HCT116 (cell line): ENCODE results near the gene RASGEF1B. TPM values are rescaled to one million over a fixed set of nuclear protein-coding genes. Genes with fewer than 3 reads are reported as not detected.

Source experiments
- ATAC-seq: fragments of 200-7000 bp; cut with Tn5 transposase; 2 replicates; pipeline ENCODE4 v1.9.1; 2020; ENCODE audit warnings: mild to moderate bottlenecking, moderate library complexity
- BruUV-seq: library from RNA; stranded (reverse); fragments of 400-500 nt; replicated peaks from 2 replicates; lab custom pipeline; 2021; lab: Mats Ljungman, UMichigan
- CTCF ChIA-PET: fragments of 300-600 bp; sonication (Branson Sonifier 250); formaldehyde crosslinking; loops from one replicate; lab custom pipeline; 2021; ENCODE audit warnings: antibody characterized with exemption; lab: Charles Lee
- POLR2A ChIA-PET: fragments of 300-600, 350-600 bp; sonication (Branson Sonifier 250); formaldehyde crosslinking; loops from one replicate; lab custom pipeline; 2021; ENCODE audit warnings: antibody characterized with exemption; lab: Charles Lee
- RAD21 ChIA-PET, 2 experiments: fragments of 300-600 bp; sonication (Branson Sonifier 250); formaldehyde crosslinking; loops; one replicate each; lab custom pipeline; 2023; ENCODE audit warnings: low total read pairs in 2 of 2; ENCODE audit not compliant: uncharacterized antibody in 2 of 2, unreplicated experiment in 2 of 2, low non-redundant PET in 1 of 2; lab: Charles Lee
- DNase-seq: peaks from one replicate; pipeline ENCODE4 v3.0.0-alpha.2; 2010; ENCODE audit warnings: low read depth, low spot score
- H2AFZ ChIP-seq: fragments of 200-600 bp; shearing (Covaris generic), sonication (generic); 2 replicates; pipeline ENCODE4 v1.6.1; 2017; ENCODE audit warnings: low read depth, mixed run types, mixed read lengths, antibody characterized with exemption, low read length; ENCODE audit not compliant: poor library complexity, severe bottlenecking
- H3K27ac ChIP-seq: 2 replicates; pipeline ENCODE4 v1.5.1; 2012; ENCODE audit warnings: low read depth, low read length
- H3K27me3 ChIP-seq: fragments of 200-600 bp; sonication (generic); 2 replicates; pipeline ENCODE4 v1.6.1; 2016; ENCODE audit warnings: mixed run types, low read length, mixed read lengths; ENCODE audit not compliant: insufficient read depth
- H3K36me3 ChIP-seq, 2 experiments: fragments of 200-500 bp in 1 of 2; fragments of 200-600 bp in 1 of 2; sonication (Bioruptor generic) in 1 of 2; sonication (generic) in 1 of 2; 2 replicates each; pipeline versions ENCODE4 v1.5.1 to v1.6.1; 2014 to 2016; ENCODE audit warnings: low read length in 2 of 2, inconsistent platforms in 1 of 2, mixed read lengths in 1 of 2, mixed run types in 1 of 2; ENCODE audit not compliant: insufficient read depth in 2 of 2, control insufficient read depth in 1 of 2
- H3K4me1 ChIP-seq, 2 experiments: fragments of 200-600 bp in 1 of 2; sonication (generic) in 1 of 2; 2 replicates each; pipeline versions ENCODE4 v1.5.1 to v1.6.1; 2012 to 2017; ENCODE audit warnings: low read length in 2 of 2, inconsistent platforms in 1 of 2, mild to moderate bottlenecking in 1 of 2, mixed read lengths in 1 of 2, mixed run types in 1 of 2, moderate library complexity in 1 of 2; ENCODE audit not compliant: insufficient read depth in 2 of 2, control insufficient read depth in 1 of 2
- H3K4me2 ChIP-seq: fragments of 200-600 bp; sonication (generic); 2 replicates; pipeline ENCODE4 v1.6.1; 2017; ENCODE audit warnings: mixed run types, low read length, mixed read lengths
- H3K4me3 ChIP-seq, 2 experiments: fragments of 200-600 bp in 1 of 2; sonication (generic) in 1 of 2; replicated peaks in 1 of 2; 2 replicates each; pipeline ENCODE4 v1.5.1; 2011 to 2016; ENCODE audit warnings: low read length in 2 of 2, control low read depth in 1 of 2, low read depth in 1 of 2, mild to moderate bottlenecking in 1 of 2, mixed read lengths in 1 of 2, mixed run types in 1 of 2
- H3K79me2 ChIP-seq: fragments of 200-600 bp; sonication (generic); 2 replicates; pipeline ENCODE4 v1.6.1; 2017; ENCODE audit warnings: mild to moderate bottlenecking, mixed run types, low read length, moderate library complexity, mixed read lengths; ENCODE audit not compliant: insufficient read depth
- H3K9ac ChIP-seq: fragments of 200-600 bp; sonication (generic); 2 replicates; pipeline ENCODE4 v1.6.1; 2016; ENCODE audit warnings: low read length, mixed read lengths
- H3K9me2 ChIP-seq: fragments of 200-600 bp; sonication (generic), shearing (Covaris generic); 2 replicates; pipeline ENCODE4 v1.6.1; 2017; ENCODE audit warnings: mixed run types, mild to moderate bottlenecking, moderate library complexity; ENCODE audit not compliant: insufficient read depth
- H3K9me3 ChIP-seq, 2 experiments: fragments of 200-500 bp in 1 of 2; fragments of 200-600 bp in 1 of 2; sonication (Bioruptor generic) in 1 of 2; sonication (generic) in 1 of 2; 2 replicates each; pipeline ENCODE4 v1.6.1; 2014 to 2017; ENCODE audit warnings: low read length in 2 of 2, mixed read lengths in 2 of 2, inconsistent platforms in 1 of 2, low read depth in 1 of 2, mild to moderate bottlenecking in 1 of 2, mixed run types in 1 of 2, moderate library complexity in 1 of 2; ENCODE audit not compliant: control insufficient read depth in 1 of 2, insufficient read depth in 1 of 2
- H4K20me1 ChIP-seq: fragments of 200-600 bp; sonication (generic), shearing (Covaris generic); 2 replicates; pipeline ENCODE4 v1.6.1; 2017; ENCODE audit warnings: mixed run types, mild to moderate bottlenecking, moderate library complexity; ENCODE audit not compliant: insufficient read depth
- ATF3 ChIP-seq: IDR thresholded peaks from 2 replicates; pipeline ENCODE4 v1.6.1; 2012
- CBX3 ChIP-seq: IDR thresholded peaks from 2 replicates; pipeline ENCODE4 v1.6.1; 2012; ENCODE audit warnings: low read depth
- CEBPB ChIP-seq: IDR thresholded peaks from 2 replicates; pipeline ENCODE4 v1.6.1; 2012; ENCODE audit warnings: low read depth
- CTCF ChIP-seq, 3 experiments: fragments of 200-600 bp in 1 of 3; sonication (generic) in 1 of 3; IDR thresholded peaks in 2 of 3; conservative IDR thresholded peaks in 1 of 3; 2 replicates each; pipeline ENCODE4 v1.5.1; 2012 to 2017; ENCODE audit warnings: low read depth in 2 of 3, low read length in 2 of 3, antibody characterized with exemption in 1 of 3, borderline replicate concordance in 1 of 3, control low read depth in 1 of 3, mild to moderate bottlenecking in 1 of 3, mixed read lengths in 1 of 3, mixed run types in 1 of 3, moderate library complexity in 1 of 3; ENCODE audit not compliant: insufficient read depth in 1 of 3
- EGR1 ChIP-seq: IDR thresholded peaks from 2 replicates; pipeline ENCODE4 v1.6.1; 2012; ENCODE audit warnings: low read depth
- ELF1 ChIP-seq: IDR thresholded peaks from 2 replicates; pipeline ENCODE4 v1.6.1; 2012; ENCODE audit warnings: low read depth, borderline replicate concordance
- FOSL1 ChIP-seq: IDR thresholded peaks from 2 replicates; pipeline ENCODE4 v1.6.1; 2012; ENCODE audit warnings: low read depth
- MAX ChIP-seq: IDR thresholded peaks from 2 replicates; pipeline ENCODE4 v1.6.1; 2012
- POLR2A ChIP-seq: IDR thresholded peaks from 2 replicates; pipeline ENCODE4 v1.7.0; 2011; ENCODE audit warnings: borderline replicate concordance; ENCODE audit not compliant: insufficient read depth, insufficient read length; ENCODE audit errors: extremely low read depth
- POLR2AphosphoS5 ChIP-seq: IDR thresholded peaks from 2 replicates; pipeline ENCODE4 v1.6.1; 2011; ENCODE audit warnings: mild to moderate bottlenecking, low read depth, low read length, moderate library complexity
- RAD21 ChIP-seq: IDR thresholded peaks from 2 replicates; pipeline ENCODE4 v1.6.1; 2012; ENCODE audit warnings: low read depth, mild to moderate bottlenecking
- REST ChIP-seq: IDR thresholded peaks from 2 replicates; pipeline ENCODE4 v1.6.1; 2012; ENCODE audit warnings: low read depth
- SIN3A ChIP-seq: IDR thresholded peaks from 2 replicates; pipeline ENCODE4 v1.6.1; 2012; ENCODE audit warnings: low read depth
- SP1 ChIP-seq: IDR thresholded peaks from 2 replicates; pipeline ENCODE4 v1.6.1; 2012; ENCODE audit warnings: low read depth
- SRF ChIP-seq: IDR thresholded peaks from 2 replicates; pipeline ENCODE4 v1.6.1; 2012; ENCODE audit warnings: low read depth
- TCF7L2 ChIP-seq: IDR thresholded peaks from 2 replicates; pipeline ENCODE4 v1.7.0; 2011; ENCODE audit warnings: borderline replicate concordance, inconsistent platforms; ENCODE audit not compliant: insufficient read depth, insufficient read length; ENCODE audit errors: extremely low read depth
- YY1 ChIP-seq: IDR thresholded peaks from 2 replicates; pipeline ENCODE4 v1.6.1; 2011; ENCODE audit warnings: low read length, low read depth, moderate library complexity, mild to moderate bottlenecking; ENCODE audit not compliant: insufficient replicate concordance; ENCODE audit errors: extremely low read depth
- ZBTB33 ChIP-seq: IDR thresholded peaks from 2 replicates; pipeline ENCODE4 v1.6.1; 2011; ENCODE audit warnings: mild to moderate bottlenecking, low read length, moderate library complexity; ENCODE audit not compliant: insufficient replicate concordance; ENCODE audit errors: extremely low read depth
- ZFX ChIP-seq: fragments of 450-650 bp; IDR thresholded peaks from 2 replicates; pipeline ENCODE4 v1.6.1; 2017
- intact Hi-C: fragments of 100-400 bp; cut with micrococcal nuclease; formaldehyde crosslinking; loops from 2 replicates; pipeline ENCODE4 v1.10.0; 2022
- total RNA-seq: library from RNA; stranded (reverse); gene quantifications from one replicate; pipeline ENCODE4 v1.2.1, GENCODE V29; 2021; ENCODE audit not compliant: unreplicated experiment

Gene RASGEF1B
- total RNA-seq, 1 experiment from 2014 or later = 0.25 TPM

- H3K79me2 ChIP-seq = no peaks in the 10 kb centered on the region
Measured at GRCh38 chr4:81380437-81380836, 91.3 kb downstream of the RASGEF1B start.

More at GRCh38 chr4:81380437-81380836, 91.3 kb downstream of the RASGEF1B start:
- no peaks in the 10 kb centered on the region for H3K9me2 ChIP-seq
- no peaks in the 10 kb centered on the region for H3K4me1 ChIP-seq
- ATAC-seq (no peak), DNase-seq (no peak)
- H3K27ac ChIP-seq = no peak overlapping the region
- ChIA-PET POLR2A (no interaction called here), RAD21 (no interaction called here), CTCF (no interaction called here)
- no peak overlapping the region for H2AFZ ChIP-seq
- no peaks in the 10 kb centered on the region for H3K27me3 ChIP-seq
- BruUV-seq = no TSS peak
- no peak overlapping the region for H3K4me2 ChIP-seq
- no peaks in the 10 kb centered on the region for H3K9me3 ChIP-seq
- H3K4me3 ChIP-seq = no peak overlapping the region
- no peaks in the 10 kb centered on the region for H3K36me3 ChIP-seq
- intact Hi-C loops = no loop called here
- TF ChIP-seq CBX3 (no peak), RAD21 (no peak), ZBTB33 (no peak), CTCF (IDR thresholded peaks at IDR 0.05 in 2 of 3, conservative IDR thresholded peaks at IDR 0.05 in 1 of 3; ENCODE audit: borderline replicate concordance in 1 of 3, insufficient read depth in 1 of 3, low read depth in 2 of 3, low read length in 2 of 3) (no peak), MAX (no peak), ZFX (no peak), YY1 (no peak), FOSL1 (no peak), POLR2A (no peak), EGR1 (no peak), ELF1 (no peak), REST (no peak), TCF7L2 (no peak), SRF (no peak), SIN3A (no peak), SP1 (no peak), ATF3 (no peak), CEBPB (no peak), POLR2AphosphoS5 (no peak)
- H4K20me1 ChIP-seq = no peaks in the 10 kb centered on the region
- no peak overlapping the region for H3K9ac ChIP-seq
